CD4-positive, alpha-beta T cell treated with Interleukin-10 for 1 hour (primary cell): Measurements from ENCODE around the gene NRSN2.
A peak's percentile ranks its signal among the peaks of the same experiment; 100 is the strongest.
"Not testable (repeated sequence)": the region's sequence is repeated elsewhere in the genome, so short reads cannot be mapped to it uniquely, and the experiment has no call there.

ENCODE experiments used
- DNase-seq: peaks from one replicate; pipeline ENCODE4 v3.0.0-alpha.2; 2020

NRSN2 gene

GRCh38 chr20:354298-354977, 7.5 kb downstream of the NRSN2 start:
- DNase-seq: peak; percentile 87

- DNase-seq: not testable (repeated sequence)
These were observed 9.2 kb downstream of the NRSN2 start for GRCh38 chr20:356154-356553.

- DNase-seq: no peak
These were observed 9.8 kb downstream of the NRSN2 start for GRCh38 chr20:356745-357144.

GRCh38 chr20:358891-359555, 12.1 kb downstream of the NRSN2 start:
- DNase-seq: no peak

- DNase-seq: no peak
These were observed 14.7 kb downstream of the NRSN2 start for GRCh38 chr20:361561-361960.

- DNase-seq: peak; percentile 28
These were observed 15.7 kb downstream of the NRSN2 start for GRCh38 chr20:362271-363254.

- DNase-seq: no peak
These were observed 16.6 kb downstream of the NRSN2 start for GRCh38 chr20:363319-364078.

GRCh38 chr20:364905-365794, 18.2 kb downstream of the NRSN2 start:
- no peak for DNase-seq

- peak; percentile 18 for DNase-seq
These were observed 19.3 kb downstream of the NRSN2 start for GRCh38 chr20:366041-366718.

GRCh38 chr20:366719-367485, 20.0 kb downstream of the NRSN2 start:
- DNase-seq: no peak

- no peak for DNase-seq
These were observed 20.6 kb downstream of the NRSN2 start for GRCh38 chr20:367486-367887.

GRCh38 chr20:368915-369314, 22.0 kb downstream of the NRSN2 start:
- DNase-seq: no peak

GRCh38 chr20:370151-370600, 23.3 kb downstream of the NRSN2 start:
- no peak for DNase-seq

GRCh38 chr20:370977-371754, 24.3 kb downstream of the NRSN2 start:
- no peak for DNase-seq

- no peak for DNase-seq
These were observed 25.0 kb downstream of the NRSN2 start for GRCh38 chr20:371755-372542.

GRCh38 chr20:372543-373082, 25.7 kb downstream of the NRSN2 start:
- not testable (repeated sequence) for DNase-seq

GRCh38 chr20:373171-373890, 26.4 kb downstream of the NRSN2 start:
- no peak for DNase-seq
